HL-60/S4 treated with phorbol 12-myristate 13-acetate at 8.2 ng/mL for 4 days and 3 days (cell line): Measurements from ENCODE around the gene APRT.
"Not testable (repeated sequence)": the region's sequence is repeated elsewhere in the genome, so short reads cannot be mapped to it uniquely, and the experiment has no call there.

Source experiments
- in situ Hi-C: fragments of 300-500 bp; cut with MboI; formaldehyde crosslinking; loops from 2 replicates; pipeline ENCODE4 v1.15.0; 2022; ENCODE audit warnings: low sequenced_read_pairs

APRT gene

DNA sequence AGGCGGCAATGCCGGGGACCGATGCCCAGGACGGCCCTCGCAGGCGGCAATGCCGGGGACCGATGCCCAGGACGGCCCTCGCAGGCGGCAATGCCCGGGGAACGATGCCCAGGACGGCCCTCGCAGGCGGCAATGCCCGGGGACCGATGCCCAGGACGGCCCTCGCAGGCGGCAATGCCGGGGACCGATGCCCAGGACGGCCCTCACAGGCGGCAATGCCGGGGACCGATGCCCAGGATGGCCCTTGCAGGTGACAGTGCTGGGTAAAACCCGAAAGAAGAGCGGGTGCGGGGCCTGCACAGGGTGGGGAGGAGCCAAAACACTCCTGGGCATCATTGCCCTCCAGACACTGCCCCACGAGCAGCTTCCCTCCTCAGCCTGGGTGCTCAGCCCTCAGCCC is 11.9 kb upstream of the APRT start:
- in situ Hi-C loops = not testable (repeated sequence)

DNA sequence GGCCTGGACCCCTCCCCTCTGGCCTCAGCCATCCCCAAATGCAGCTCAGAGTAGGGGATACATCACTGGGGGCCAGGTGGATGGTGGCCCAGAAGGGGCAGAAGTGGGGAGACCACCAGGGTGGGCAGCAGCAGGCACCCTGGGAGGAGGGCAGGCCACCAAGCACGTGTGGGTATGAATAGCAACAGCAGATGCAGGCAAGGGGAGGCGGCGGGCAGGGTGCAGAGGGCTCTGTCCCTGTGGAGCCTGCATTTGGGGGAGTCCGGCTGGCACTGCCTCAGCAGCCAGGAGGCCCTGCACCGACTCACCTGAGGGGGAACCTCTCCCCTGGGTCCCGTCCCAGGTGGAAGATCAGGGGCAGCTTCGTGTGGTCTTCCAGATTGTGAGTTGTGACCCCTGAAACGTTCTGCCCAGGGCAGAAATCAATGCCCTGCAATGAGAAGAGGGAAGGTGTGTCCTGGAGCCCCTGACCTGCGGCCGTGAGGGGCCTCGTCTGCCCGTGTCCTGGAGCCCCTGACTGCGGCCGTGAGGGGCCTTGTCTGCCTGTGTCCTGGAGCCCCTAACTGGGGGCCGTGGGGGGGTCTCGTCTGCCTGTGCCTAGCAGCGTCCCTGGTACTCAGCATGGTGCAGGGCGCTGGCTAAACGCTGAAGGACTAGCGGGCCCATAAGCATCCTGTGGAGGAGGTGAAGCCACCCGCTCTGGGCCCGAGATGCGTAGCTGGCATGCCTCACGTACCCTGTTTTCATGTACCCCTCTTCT is 10.7 kb upstream of the APRT start:
- in situ Hi-C loops = no loop called here

DNA sequence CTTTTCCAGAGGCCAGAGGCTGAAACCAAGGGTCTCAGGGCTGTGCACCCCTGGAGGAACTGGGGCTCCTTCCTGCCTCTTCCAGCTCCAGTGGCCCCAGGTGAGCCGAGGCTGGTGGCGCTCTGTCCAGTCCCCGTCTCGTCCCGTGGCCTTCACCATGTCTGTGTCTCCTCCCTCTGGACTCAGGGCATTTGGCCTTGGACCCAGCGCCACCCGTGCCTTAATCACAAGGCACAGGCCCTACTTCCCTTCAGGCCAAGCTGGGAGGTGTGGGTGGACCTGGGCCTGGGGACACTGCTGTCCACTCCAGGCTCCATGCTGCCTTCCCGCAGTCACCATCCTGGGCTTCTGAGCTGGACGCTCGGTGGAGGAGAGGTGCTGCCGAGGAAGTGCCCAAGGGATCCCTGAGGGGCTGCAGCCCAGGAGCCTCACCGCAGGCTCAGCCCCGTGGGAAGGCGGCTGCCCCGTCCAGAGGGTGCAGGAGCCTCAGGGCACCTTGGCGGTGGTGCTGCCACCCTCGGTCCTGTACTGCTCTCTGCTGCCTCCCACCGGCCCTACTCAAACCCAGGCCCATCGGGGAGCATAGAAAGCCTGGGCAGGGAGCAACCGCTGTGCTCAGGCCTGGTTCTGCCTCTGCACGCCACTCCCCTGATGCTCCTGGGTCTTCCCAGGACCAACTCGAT is 9.6 kb upstream of the APRT start:
- in situ Hi-C loops = no loop called here

DNA sequence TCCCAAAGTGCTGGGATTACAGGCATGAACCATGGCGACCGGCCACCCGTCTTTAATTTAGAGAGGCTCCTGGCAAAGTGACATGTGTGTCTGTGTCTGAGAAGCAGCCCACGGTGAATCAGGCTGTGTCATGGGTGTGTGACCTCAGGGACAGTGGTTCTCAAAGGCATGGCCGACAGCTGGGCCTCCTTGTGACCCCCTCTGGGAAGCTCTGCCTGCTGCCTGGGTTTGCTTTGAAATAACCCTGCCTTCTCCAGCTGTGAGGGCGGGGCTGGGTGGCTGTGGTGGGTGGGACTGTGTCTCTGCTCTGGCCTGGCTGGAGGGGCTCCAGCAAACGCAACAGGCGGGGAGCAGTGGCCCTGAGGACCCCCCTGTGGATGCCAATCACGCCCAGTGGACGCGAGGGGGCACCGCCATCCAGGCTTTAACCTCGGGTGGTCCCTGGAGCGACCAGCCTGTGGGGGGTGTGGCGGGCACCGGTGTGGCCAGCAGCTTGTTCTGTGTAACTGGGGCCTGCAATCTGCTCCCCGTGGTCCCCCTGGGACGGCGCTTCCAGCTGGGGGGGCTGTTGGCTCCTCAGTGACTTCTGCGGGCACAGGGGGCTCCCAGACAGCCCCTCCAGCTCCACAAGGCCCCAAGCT is 8.8 kb upstream of the APRT start:
- in situ Hi-C loops = no loop called here

DNA sequence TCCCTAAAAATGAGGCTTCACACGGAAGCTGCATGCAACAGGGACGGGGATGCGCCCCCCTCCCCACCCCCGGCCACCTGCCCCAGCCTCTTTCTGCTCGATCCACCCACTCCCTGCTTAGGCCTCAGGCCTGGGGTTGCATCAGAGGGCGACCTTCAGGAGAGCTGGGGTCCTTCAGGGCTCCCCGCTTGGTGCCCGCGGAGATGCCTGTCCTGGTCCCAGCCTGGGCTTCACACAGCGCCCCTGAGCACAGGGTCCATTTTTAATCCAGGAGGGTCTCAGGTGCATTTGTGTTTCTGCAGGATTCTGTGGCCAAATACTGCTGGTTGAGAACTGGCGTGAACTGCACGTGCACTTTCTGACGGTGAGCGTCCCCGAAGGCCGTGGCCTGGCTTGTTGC is 7.4 kb upstream of the APRT start:
- in situ Hi-C loops = no loop called here

DNA sequence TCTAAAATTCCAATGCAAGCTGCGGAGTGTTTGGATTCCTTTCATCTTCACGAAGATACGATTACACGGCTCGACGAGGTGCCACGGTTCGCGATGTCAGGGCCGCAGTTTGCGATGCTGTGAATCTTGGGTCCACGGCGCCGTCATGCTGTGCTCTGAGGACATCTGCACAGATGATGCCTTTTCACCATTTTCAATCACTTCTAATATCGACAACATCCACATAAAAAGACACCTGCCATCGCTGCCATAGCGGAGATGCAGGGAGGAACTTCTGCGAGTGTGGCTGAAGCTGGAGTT is 6.8 kb upstream of the APRT start:
- in situ Hi-C loops = no loop called here

DNA sequence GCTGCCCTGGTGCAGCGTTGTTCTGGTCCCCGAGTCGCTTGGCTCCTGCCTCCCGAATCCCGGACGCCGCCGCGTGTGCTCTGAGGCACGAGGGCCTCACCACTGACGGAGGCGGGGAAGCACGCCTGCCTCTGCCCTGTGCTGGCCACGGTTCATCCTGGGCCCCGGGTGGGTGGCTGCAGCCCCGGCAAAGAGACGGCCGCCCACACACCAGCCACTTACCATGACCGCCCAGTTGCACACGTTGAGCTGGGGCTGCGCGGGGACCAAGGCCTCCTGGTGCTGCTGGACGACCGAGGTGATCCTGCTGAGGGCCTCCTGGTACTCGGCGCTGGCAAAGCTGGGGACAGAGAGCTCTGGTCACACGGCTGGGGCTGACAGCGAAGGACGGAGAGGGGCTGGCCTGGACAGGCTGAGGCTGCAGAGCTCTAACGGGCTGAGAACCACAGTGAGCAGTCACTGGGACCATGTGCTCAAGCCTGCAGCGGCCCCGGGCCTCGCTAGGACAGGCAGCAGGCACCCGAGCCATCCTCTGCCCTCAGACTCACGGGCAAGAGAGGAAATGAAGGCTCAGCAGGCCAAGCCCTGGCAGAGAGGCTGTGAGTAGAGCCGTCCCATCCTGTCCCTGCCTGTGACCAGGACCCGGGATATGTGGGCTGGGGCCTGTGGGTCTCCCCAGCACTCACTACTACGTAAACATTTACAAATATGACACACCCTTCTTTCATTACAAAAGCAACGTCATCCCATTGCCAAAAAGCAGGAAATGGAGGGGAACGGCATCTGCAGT is 6.3 kb upstream of the APRT start:
- in situ Hi-C loops = no loop called here

DNA sequence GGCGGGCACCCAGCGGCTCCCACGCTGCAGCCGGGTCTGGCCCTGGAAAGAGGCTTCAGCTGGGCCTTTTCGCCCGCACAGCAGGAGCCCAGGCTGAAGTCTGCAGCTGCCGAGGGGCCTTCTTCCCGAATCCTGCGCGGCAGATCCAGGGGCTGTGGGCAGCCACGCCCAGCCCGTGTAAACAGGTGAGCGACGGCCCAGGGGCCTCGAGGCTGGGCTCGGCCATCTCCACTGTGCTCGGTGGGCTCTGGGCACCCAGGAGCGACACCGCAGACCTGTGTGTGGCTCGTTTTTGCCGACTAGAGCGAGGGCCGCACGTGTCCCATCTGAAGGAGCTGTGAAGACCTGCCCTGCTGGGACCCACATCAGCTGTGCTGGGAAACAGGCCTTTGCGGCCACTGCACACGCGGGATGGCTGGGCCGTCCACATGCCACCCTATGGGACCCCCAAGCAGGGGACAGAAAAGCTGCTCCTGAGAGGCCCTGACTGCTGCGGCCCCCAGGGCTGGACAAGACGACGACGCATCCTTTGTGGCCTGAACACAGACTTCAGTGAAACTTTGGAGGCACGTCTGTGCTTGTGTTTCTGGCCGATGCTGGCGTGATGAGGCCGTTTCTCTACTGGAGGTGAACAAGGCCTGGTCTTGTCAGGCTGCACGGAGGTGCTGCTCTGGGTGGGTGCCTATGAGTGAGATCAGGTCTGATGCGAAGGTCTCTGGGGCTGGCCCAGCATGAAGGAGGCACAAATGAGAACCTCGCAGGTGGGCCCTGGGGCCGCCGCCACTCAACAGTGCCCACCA is 5.2 kb upstream of the APRT start:
- in situ Hi-C loops = no loop called here

DNA sequence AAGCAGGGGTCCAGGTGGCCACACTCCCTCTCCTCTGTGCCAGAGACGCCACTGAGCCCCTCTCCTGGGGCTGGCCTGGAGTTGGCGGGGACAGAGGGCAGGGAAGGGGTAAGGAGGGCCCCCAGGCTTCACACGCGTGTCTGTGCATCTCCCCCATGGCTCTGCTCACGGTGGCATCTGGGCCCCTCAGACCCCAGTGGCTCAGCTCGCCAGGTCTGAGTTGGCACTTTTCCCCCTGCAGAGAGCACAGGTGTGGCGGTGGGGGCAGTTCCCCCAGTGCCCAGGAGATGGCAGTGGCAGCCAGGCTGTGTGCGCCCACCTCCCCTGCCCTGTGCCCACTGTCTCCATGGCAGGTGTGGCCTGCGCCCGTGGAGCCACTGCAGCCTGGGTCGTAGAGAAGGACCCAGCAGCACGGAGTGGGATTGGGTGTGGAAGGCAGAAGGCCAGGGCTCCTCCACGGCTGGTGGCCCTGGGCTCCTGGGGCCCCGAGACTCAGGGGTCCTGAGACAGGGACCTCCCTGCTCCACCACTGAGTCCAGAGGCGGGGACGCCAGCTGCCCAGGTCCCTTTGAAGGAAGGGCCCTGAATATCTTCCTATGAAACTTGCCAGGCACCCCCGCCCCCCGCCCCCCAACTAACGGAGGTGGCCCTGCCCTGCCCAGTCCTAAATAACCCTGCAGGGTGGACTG is 4.3 kb upstream of the APRT start:
- in situ Hi-C loops = no loop called here

DNA sequence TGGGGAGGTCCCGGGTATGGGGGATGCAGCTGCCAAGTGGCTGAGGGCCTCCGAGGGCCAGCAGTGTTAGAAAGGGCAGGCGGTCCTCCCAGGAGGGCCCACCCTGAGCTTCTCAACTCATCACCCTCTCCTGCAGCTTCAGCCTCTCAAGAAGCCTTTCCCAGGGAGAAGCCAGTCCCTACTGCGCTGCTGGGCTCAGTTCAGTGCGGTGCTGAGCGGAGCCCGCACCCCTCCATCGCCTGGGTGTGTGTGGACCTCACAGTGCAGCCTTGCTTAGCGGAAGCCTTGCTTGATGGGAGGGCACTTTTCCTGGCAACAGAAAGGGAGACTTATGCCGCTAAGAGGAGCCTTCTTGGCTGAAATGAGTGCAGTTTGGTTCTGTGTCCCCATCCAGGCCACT is 3.5 kb upstream of the APRT start:
- in situ Hi-C loops = no loop called here

DNA sequence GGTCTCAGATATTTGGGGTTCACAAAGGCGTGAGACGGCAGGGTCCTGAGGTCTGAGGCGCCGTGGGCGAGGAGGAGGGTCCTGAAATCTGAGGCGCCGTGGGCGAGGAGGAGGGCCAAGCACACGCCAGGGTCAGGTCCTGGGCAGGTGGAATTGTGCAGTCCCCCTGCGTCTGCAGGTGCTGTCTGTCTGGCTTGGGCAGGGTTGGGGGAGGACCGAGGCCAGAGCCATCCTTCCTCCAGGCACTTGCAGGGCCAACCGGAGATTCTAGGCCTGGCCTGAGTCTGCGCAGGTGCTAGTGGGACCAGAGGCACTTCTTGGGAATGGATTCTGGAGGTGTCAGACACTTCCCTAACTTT is 2.4 kb upstream of the APRT start:
- in situ Hi-C loops = no loop called here

DNA sequence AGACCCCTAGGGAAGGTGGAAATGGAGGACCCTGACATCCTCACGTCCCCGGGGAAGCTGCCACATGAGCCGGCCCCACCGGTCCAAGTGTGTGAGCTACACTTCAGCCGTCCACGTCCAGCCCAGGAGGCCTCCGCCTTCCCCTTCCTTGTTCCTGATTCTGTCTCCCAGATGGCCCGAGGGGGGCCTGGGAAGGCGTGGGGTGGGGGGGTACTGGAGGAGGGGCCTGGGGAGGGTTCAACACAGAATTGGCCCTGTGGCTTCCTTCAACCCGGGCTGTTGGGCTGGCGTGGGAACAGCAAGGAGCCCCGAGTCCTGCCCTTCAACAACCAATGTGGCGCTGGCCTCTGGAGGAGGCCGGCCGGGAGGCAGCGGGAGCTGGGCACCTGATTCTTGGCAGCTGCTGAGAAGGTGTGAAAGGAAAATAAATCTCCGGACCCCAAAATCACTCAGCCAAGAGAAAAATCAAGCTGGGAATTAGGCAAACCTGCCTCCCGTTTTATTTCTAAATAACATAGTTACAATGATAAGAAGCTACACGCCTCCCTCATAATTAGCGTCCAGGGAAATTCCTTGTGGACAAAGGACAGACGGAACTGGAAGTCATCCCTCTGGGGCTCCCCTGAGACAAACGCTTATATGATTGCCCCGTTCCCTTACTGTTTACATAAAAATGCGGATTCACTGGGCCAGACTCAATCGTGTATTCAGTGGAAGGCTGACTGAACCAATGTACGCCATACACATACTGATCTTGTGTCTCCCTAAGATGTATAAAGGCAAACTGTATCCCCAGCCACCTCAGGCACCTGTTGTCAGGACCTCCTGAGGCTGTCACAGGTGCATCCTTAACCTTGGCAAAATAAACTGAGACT is 1.8 kb upstream of the APRT start:
- in situ Hi-C loops = no loop called here

DNA sequence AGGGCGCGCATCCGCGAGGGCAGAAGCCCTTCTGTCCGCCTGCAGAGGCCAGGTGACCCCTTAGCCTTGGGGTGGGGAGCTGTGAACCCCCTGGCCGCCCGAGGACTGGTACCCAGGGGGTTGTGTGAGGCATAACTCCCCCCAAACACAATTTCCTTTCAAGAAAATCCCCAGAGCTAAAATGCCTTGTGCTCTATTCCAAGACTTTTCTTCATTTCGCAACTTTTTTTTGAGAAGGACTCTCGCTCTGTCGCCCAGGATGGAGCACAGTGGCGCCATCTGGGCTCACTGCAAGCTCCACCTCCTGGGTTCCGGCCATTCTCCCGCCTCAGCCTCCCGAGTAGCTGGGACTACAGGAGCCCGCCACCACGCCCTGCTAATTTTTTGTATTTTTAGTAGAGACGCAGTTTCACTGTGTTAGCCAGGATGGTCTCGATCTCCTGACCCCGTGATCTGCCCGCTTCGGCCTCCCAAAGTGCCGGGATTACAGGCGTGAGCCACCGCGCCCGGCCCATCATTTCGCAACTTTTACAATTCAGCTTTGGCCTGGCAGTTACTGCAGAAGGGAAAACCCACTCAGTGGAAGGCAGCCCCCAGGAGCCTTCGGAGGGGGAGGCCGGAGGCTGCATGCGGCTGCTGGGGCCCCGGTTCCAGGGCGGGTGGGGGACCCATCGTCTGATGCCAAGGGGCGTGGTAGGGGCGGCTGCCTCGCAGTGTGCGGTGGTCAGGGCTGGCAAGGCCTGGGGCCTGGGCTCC is 963 bp upstream of the APRT start:
- in situ Hi-C loops = no loop called here

DNA sequence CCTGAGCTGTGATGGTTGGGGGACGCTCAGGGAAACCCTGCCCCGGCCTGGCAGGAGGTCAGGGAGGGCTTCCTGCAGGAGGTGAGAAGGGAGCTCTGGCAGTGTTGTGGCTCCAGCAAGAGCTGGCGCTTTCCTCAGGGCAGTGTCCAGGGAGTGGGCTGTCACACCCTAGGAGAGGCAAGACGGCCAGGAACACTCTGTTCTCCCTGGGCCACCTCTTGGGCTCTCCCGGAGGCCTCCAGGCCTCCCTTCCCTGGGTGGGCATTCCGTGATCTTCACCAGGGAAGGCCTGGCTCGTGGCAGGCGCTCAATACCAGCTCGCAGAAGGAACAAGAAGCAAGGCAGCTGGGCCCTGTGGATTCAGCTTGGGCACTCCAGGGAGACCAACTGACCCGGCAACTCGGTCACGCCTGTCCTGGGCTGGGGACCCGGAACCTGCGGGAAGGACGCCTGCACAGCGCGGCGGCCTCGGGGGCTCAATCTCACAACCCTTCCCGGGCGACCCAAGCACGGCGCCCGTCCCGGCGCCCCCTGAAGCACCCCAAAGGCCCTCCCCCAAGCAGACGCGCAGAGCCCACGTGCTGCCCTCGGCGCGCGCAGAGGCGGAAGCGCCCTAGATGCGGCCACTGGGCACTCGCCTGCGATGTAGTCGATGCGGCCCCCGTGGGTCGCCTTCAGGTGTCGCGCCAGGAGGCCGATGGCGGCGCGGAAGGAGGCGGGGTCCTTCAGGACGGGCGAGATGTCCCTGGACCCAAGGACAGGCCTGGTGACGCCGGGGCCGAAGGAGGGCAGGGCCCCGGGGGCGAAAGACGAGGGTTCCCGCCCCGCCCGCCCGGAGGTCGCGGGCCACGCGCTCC is 588 bp downstream of the APRT start:
- in situ Hi-C loops = no loop called here

DNA sequence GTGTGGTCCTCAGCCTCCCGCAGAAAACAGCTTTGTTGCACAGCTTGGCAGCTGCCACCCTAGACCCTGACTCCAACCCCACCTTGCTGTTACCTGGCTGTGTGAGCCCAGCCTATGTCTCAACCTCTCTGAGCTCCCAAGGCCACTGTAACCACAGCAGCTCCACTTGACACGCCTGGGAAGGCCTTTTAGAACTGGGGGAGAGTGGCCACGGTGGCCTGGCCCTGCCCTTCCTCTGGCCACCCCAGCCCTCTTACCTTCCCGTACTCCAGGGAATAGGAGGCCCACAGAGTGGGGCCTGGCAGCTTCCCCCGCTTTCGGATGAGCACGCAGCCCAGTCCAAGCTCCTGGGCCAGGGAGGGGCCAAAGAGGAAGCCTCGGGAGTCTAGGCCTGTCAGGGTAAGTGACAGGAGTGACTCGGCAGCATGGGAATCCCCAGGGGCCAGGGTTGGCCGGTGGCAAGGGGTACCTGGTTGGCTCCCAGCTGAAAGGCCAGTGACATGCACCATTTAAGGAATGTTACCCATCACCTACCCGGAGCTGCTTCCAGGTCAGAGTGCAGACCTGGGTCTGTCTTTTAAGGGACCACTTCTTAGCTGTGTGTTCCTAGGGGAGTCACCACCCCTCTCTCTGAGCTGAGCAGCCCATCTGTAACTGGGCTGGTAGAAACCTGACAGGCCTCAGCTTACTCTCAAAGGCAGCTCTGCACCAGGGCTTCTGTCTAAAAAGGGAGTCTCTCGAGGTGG is 1.4 kb downstream of the APRT start:
- in situ Hi-C loops = no loop called here

DNA sequence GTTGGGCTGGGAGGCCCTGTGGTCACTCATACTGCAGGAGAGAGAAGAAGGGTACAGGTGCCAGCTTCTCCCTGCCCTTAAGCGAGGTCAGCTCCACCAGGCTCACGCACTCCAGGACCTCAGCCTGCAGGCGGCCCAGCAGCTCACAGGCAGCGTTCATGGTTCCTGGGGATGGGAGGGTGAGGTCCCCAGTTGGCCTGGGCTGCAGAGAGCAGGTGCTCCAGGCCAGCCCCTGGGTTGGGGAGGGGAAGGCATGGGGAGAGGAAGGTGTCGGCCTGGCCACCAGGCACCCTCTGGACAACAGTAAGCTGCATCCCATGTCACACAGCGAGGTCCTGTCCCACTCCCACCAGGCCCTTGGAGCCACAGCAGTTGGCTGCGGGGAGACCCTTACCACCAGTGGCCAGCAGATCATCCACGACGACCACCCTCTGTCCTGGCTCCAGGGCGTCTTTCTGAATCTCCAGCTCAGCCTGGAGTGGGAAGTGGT is 2.0 kb downstream of the APRT start:
- in situ Hi-C loops = no loop called here
